T-helper 17 cell (primary cell): ENCODE results near the gene KRTAP5-11. TPM values are rescaled to one million over a fixed set of nuclear protein-coding genes. Genes with fewer than 3 reads are reported as not detected.
"Not testable (repeated sequence)": the region's sequence is repeated elsewhere in the genome, so short reads cannot be mapped to it uniquely, and the experiment has no call there.

Source experiments
- ATAC-seq: fragments of 150-1000 bp; cut with Tn5 transposase; 2 replicates; pipeline ENCODE4 v1.10.0; 2021; ENCODE audit warnings: mild to moderate bottlenecking, moderate library complexity
- DNase-seq, 3 donors: peaks; one replicate each; pipeline versions ENCODE4 v3.0.0 to v3.0.0-alpha.2; 2020 to 2021
- H3K9me3 ChIP-seq: one replicate; pipeline ENCODE4 v1.7.0; 2013; ENCODE audit warnings: low read length, mild to moderate bottlenecking; ENCODE audit not compliant: control insufficient read depth, poor library complexity, severe bottlenecking
- H3K27ac Mint-ChIP-seq: one replicate; pipeline ENCODE4 v1.8.0; 2022; ENCODE audit warnings: mild to moderate bottlenecking, moderate library complexity, mixed read lengths
- H3K27me3 Mint-ChIP-seq: one replicate; pipeline ENCODE4 v1.8.0; 2022; ENCODE audit warnings: mixed read lengths
- H3K36me3 Mint-ChIP-seq: one replicate; pipeline ENCODE4 v1.8.0; 2022; ENCODE audit warnings: low read depth, mixed read lengths
- H3K4me1 Mint-ChIP-seq: one replicate; pipeline ENCODE4 v1.8.0; 2022; ENCODE audit warnings: mild to moderate bottlenecking, mixed read lengths
- H3K4me3 Mint-ChIP-seq: one replicate; pipeline ENCODE4 v1.8.0; 2022; ENCODE audit warnings: mild to moderate bottlenecking, moderate library complexity, mixed read lengths
- total RNA-seq, 4 donors: library from RNA in 2 of 4; stranded (reverse) in 2 of 4; gene quantifications; one replicate each; pipeline ENCODE4 v1.2.3 and lab custom pipeline; 2022 to 2026

KRTAP5-11 gene
- total RNA-seq, 2 donors from 2014 or later, result not detected

DNA sequence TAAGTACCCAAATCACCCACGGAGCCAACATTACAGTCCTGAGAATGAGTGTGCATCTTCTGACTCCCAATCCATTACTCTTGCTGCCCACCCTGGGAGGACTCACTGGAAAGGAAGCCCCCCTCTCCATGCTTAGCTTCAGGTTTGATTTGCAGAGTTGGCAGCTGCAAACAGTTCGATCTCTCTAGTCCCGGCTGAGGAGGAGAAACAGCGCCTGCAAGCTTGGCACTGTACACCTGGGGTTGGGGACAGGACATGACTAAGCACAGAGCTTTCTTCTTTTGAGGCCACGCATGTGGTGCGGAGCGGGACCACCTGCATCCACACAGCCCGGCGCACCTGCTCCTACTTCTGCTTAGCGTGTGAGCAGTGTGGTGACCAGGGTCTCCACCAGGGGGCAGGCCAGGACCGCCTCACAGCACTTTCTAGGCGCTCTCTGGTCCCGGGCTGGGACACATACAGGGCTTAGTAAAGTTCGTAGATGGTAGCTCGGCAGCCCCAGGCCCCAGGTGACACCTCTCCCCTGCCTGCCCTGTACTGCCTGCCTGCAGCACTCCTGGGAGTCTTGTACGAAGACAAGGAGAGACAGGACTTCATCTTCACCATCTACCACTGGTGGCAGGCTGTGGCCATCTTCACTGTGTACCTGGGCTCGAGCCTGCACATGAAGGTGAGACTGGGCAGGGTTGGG lies 22.3 kb upstream of the KRTAP5-11 start:
- not testable (repeated sequence) for ATAC-seq, H3K36me3 Mint-ChIP-seq, H3K9me3 ChIP-seq, H3K4me1 Mint-ChIP-seq, H3K4me3 Mint-ChIP-seq, H3K27ac Mint-ChIP-seq
- peak in 1 of 3 donors; percentile 12 for DNase-seq
- H3K27me3 Mint-ChIP-seq, result peaks cover 54% of the 10 kb centered on the region

DNA sequence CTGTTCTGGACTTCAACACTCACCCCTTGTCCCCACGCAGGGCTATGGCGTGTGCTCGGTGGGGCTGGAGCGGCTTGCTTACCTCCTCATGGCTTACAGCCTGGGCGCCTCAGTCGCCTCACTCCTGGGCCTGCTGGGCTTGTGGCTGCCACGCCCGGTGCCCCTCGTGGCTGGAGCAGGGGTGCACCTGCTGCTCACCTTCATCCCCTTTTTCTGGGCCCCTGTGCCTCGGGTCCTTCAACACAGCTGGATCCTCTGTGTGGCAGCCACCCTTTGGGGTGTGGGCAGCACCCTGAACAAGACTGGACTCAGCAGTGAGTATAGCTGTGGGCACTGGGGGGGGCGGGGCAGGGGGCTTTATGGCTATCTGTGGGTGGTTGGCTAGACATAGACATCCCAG lies 20.5 kb upstream of the KRTAP5-11 start:
- not testable (repeated sequence) for H3K4me3 Mint-ChIP-seq, H3K4me1 Mint-ChIP-seq, ATAC-seq, DNase-seq, H3K36me3 Mint-ChIP-seq, H3K27ac Mint-ChIP-seq, H3K9me3 ChIP-seq
- H3K27me3 Mint-ChIP-seq, result peaks cover 47% of the 10 kb centered on the region

- H3K27me3 Mint-ChIP-seq, result peaks cover 32% of the 10 kb centered on the region
- H3K4me1 Mint-ChIP-seq, H3K4me3 Mint-ChIP-seq, H3K36me3 Mint-ChIP-seq, DNase-seq, H3K27ac Mint-ChIP-seq, ATAC-seq, H3K9me3 ChIP-seq: not testable (repeated sequence)
These were observed 6.9 kb upstream of the KRTAP5-11 start for GRCh38 chr11:71589546-71589920.

DNA sequence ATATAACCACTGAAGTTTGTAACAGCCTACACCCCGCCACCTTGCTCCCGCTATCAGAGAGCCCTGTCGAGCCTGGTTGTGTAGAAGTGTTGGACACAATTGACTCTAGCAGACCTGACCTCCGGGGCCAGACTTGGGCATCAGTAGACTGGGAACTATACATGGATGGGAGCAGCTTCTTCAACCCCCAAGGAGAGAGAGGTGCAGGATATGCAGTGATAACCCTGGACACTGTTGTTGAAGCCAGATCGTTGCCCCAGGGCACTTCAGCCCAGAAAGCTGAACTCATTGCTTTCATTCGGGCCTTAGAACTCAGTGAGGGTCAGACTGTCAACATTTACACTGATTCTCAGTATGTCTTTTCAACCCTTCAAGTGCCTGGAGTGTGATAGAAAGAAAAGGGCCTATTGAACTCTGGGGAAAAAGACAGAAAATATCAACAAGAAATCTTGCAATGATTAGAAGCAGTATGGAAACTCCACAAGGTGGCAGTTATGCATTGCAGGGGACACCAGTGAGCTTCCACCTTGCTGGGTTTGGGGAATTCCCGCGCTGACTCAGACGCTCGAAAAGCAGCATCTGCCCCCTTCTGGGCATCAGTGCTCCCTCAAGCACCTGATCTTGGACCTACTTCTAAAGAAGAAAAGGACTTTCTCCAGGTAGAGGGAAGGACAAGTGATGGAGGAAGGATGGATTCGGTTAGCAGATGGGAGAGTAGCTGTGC lies 6.3 kb upstream of the KRTAP5-11 start:
- ATAC-seq, DNase-seq, H3K4me1 Mint-ChIP-seq, H3K27ac Mint-ChIP-seq, H3K4me3 Mint-ChIP-seq, H3K9me3 ChIP-seq, H3K36me3 Mint-ChIP-seq: not testable (repeated sequence)
- peaks cover 34% of the 10 kb centered on the region for H3K27me3 Mint-ChIP-seq

DNA sequence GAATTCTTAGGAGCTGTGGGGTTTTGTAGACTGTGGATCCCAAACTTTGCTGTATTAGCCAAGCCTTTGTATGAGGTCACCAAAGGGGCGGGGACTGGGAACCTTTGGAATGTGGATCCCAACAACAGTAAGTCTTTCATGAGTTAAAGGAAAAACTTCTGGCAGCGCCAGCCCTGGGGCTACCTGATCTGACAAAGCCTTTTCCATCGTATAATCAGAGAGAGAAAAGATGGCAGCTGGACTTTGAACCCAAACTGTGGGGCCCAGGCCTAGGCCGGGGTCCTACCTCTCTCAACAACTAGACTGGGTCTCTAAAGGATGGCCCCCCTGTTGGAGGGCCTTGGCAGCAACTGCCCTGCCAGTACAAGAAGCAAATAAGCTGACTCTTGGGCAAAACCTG lies 5.6 kb upstream of the KRTAP5-11 start:
- not testable (repeated sequence) for DNase-seq, ATAC-seq, H3K4me3 Mint-ChIP-seq, H3K36me3 Mint-ChIP-seq, H3K9me3 ChIP-seq, H3K27ac Mint-ChIP-seq, H3K4me1 Mint-ChIP-seq
- peaks cover 34% of the 10 kb centered on the region for H3K27me3 Mint-ChIP-seq

DNA sequence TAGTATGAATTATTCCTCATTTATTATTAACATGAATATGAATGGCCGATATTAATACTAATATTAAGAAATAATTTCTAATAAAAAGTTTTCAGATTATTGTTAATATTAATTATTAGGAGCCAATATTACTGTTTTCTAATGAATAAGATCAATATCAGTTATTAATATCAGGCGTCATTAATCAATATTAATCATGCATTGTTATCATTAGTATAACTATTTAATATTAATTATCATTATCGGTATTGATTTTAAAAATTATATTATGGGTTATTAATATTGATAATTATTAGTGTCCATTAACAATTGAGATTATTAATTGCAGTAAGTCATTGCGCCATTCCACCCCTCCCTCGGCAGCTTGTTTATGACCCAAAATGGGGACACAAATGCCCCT lies 3.0 kb upstream of the KRTAP5-11 start:
- not testable (repeated sequence) for H3K36me3 Mint-ChIP-seq, H3K27ac Mint-ChIP-seq

DNA sequence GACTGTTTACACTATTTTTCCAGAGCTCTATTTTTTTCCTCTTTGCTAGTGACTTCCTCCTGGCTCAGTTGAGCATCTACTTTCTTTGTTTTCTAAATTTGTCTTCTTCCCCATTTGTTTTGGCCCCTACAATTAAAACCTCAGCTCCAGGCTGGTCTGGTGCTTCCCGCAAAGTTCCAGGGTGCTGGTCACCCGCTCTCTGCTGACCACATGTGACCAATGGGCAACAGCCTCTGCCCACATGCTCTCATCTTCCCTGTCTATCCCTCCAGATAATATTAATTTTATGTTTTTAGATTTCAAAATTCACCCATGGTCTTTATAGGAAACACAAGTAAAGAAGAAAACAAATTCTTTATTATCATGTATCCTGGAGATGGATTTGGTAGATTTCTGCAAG lies 294 bp upstream of the KRTAP5-11 start:
- DNase-seq, H3K27ac Mint-ChIP-seq, ATAC-seq, H3K4me3 Mint-ChIP-seq, H3K4me1 Mint-ChIP-seq, H3K9me3 ChIP-seq, H3K36me3 Mint-ChIP-seq: not testable (repeated sequence)
- H3K27me3 Mint-ChIP-seq, result peaks cover 57% of the 10 kb centered on the region

More for the DNA sequence above, 3.0 kb upstream of the KRTAP5-11 start:
- H3K4me1 Mint-ChIP-seq, H3K9me3 ChIP-seq, ATAC-seq, DNase-seq, H3K4me3 Mint-ChIP-seq: not testable (repeated sequence)
- peaks cover 51% of the 10 kb centered on the region for H3K27me3 Mint-ChIP-seq

DNA sequence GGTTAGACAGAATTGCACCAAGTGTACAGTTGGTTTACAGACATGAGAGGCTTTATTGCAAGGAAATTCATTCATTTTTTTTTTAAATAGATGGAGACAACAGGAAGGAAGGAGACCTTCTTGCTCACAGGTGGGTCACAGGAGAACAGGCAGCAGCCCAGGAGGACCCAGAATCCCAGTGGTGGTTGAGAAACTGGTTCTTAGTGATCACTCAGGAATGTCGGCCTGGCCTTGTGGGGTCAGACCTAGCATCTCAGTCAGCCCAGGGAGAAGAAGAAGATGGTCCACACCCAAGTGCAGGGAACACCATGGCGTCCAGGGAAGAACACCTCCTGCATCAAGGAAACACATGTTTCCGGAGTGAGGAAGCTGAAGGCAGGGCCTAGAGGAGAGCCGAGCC lies 849 bp downstream of the KRTAP5-11 start:
- peak overlapping the region; percentile 47 for H3K27ac Mint-ChIP-seq
- DNase-seq (no peak), ATAC-seq (no peak)
- no peak overlapping the region for H3K4me3 Mint-ChIP-seq
- peaks cover 4% of the 10 kb centered on the region for H3K36me3 Mint-ChIP-seq
- no peaks in the 10 kb centered on the region for H3K9me3 ChIP-seq
- H3K4me1 Mint-ChIP-seq, result peaks cover 9% of the 10 kb centered on the region
- H3K27me3 Mint-ChIP-seq, result peaks cover 57% of the 10 kb centered on the region

DNA sequence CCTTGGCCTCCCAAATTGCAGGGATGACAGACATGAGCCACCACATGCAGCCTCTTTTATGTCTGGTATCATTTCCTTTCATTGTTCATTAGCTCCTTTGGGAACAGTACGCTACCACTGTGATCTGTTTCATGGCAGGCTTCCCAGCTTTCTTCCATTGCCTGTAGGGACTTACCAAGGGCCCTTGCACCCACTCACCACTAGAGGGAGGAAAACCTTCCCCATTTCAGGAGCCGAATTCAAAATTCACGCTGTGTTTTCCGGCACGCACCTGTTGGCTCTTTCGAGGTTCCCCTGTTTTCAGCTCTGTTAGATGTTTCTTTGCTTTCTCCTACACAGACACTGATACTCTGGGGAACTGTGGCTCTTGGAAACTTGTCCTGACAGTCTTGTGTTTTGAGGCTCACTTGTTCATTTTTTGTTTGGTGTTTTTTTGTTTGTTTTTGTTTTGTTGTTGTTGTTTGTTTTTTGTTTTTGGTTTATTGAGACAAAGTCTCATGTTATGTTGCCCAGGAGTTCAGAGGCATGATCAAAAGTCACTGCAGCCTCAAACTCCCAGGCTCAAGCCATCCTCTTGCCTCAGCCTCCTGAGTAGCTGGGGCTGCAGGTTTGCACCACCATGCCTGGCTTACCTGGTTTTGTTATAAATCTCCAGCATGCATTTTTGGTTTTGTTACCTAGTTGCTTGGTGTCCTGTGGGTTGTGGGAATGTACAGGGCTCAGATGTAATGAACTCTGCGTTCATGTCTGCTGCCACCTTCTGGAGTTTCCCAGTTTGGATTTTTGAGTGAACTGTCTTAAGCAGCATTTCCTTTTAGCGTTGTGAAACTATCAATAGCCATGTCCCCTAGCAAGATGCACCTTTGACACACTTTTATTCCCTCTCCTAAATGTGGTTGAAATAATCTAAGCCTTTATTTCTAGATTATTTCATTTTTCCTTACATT lies 2.3 kb downstream of the KRTAP5-11 start:
- DNase-seq (no peak), ATAC-seq (no peak)
- no peak overlapping the region for H3K4me3 Mint-ChIP-seq
- H3K9me3 ChIP-seq, result no peaks in the 10 kb centered on the region
- peaks cover 9% of the 10 kb centered on the region for H3K4me1 Mint-ChIP-seq
- peak overlapping the region; percentile 9 for H3K27ac Mint-ChIP-seq
- peaks cover 4% of the 10 kb centered on the region for H3K36me3 Mint-ChIP-seq
- H3K27me3 Mint-ChIP-seq, result peaks cover 57% of the 10 kb centered on the region

- peaks cover 53% of the 10 kb centered on the region for H3K27me3 Mint-ChIP-seq
- not testable (repeated sequence) for H3K4me1 Mint-ChIP-seq, H3K9me3 ChIP-seq, ATAC-seq, H3K36me3 Mint-ChIP-seq, DNase-seq, H3K27ac Mint-ChIP-seq, H3K4me3 Mint-ChIP-seq
These were observed 3.2 kb downstream of the KRTAP5-11 start for GRCh38 chr11:71579513-71579912.

DNA sequence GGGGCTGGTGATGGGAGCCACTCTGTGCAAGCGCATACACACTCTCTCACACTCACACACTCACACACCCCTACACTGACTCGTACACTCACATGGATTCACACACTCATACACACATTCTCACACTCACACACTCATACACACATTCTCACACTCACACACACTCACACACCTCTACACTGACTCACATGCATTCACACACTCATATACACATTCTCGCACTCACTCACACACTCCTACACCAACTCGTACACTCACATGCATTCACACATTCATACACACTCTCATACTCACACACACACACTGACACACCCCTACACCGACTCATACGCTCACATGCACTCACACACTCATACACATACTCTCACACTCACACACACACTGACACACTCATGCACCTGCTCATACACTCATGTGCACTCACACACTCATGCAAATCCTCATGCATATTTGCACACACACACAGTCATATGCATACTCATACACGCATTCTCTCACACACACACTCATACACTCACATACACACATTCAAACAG lies 5.1 kb downstream of the KRTAP5-11 start:
- no peaks in the 10 kb centered on the region for H3K9me3 ChIP-seq
- Mint-ChIP-seq H3K27me3 (peaks cover 50% of the 10 kb centered on the region), H3K4me3 (no peak overlapping the region), H3K27ac (no peak overlapping the region), H3K36me3 (peaks cover 3% of the 10 kb centered on the region), H3K4me1 (peaks cover 7% of the 10 kb centered on the region)
- ATAC-seq (no peak), DNase-seq (no peak)

GRCh38 chr11:71576688-71577465 lies 5.8 kb downstream of the KRTAP5-11 start:
- not testable (repeated sequence) for H3K27ac Mint-ChIP-seq, H3K4me3 Mint-ChIP-seq, H3K9me3 ChIP-seq, H3K4me1 Mint-ChIP-seq, ATAC-seq, H3K36me3 Mint-ChIP-seq, DNase-seq
- H3K27me3 Mint-ChIP-seq, result peaks cover 48% of the 10 kb centered on the region
